Measurements from ENCODE around the gene CTBP1. TPM values are rescaled to one million over a fixed set of nuclear protein-coding genes. Genes with fewer than 3 reads are reported as not detected.

Gene CTBP1
- total and polyA plus RNA-seq, 2 experiments from 2014 or later = 74.0 to 192 TPM

DNA sequence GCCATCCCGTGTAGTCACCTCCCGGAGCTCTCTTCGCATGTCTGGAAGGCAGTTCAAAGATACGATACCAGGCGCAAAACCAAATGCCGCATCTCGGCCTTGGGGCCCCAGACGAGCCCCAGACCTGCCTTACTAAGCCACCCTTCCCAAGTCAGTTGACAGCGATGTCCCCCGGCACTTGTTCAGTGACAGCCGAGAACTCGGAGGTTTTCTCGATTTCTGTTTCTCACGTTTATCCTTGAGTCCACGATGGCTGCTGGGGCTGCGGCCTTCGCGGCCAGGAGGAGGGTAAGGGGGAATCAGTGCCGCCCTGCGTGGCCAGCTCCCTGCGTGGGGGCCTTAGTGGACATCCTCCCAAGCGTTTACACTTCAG, 48.1 kb upstream of the CTBP1 start (continued):
- TF ChIP-seq, protein P1, sequence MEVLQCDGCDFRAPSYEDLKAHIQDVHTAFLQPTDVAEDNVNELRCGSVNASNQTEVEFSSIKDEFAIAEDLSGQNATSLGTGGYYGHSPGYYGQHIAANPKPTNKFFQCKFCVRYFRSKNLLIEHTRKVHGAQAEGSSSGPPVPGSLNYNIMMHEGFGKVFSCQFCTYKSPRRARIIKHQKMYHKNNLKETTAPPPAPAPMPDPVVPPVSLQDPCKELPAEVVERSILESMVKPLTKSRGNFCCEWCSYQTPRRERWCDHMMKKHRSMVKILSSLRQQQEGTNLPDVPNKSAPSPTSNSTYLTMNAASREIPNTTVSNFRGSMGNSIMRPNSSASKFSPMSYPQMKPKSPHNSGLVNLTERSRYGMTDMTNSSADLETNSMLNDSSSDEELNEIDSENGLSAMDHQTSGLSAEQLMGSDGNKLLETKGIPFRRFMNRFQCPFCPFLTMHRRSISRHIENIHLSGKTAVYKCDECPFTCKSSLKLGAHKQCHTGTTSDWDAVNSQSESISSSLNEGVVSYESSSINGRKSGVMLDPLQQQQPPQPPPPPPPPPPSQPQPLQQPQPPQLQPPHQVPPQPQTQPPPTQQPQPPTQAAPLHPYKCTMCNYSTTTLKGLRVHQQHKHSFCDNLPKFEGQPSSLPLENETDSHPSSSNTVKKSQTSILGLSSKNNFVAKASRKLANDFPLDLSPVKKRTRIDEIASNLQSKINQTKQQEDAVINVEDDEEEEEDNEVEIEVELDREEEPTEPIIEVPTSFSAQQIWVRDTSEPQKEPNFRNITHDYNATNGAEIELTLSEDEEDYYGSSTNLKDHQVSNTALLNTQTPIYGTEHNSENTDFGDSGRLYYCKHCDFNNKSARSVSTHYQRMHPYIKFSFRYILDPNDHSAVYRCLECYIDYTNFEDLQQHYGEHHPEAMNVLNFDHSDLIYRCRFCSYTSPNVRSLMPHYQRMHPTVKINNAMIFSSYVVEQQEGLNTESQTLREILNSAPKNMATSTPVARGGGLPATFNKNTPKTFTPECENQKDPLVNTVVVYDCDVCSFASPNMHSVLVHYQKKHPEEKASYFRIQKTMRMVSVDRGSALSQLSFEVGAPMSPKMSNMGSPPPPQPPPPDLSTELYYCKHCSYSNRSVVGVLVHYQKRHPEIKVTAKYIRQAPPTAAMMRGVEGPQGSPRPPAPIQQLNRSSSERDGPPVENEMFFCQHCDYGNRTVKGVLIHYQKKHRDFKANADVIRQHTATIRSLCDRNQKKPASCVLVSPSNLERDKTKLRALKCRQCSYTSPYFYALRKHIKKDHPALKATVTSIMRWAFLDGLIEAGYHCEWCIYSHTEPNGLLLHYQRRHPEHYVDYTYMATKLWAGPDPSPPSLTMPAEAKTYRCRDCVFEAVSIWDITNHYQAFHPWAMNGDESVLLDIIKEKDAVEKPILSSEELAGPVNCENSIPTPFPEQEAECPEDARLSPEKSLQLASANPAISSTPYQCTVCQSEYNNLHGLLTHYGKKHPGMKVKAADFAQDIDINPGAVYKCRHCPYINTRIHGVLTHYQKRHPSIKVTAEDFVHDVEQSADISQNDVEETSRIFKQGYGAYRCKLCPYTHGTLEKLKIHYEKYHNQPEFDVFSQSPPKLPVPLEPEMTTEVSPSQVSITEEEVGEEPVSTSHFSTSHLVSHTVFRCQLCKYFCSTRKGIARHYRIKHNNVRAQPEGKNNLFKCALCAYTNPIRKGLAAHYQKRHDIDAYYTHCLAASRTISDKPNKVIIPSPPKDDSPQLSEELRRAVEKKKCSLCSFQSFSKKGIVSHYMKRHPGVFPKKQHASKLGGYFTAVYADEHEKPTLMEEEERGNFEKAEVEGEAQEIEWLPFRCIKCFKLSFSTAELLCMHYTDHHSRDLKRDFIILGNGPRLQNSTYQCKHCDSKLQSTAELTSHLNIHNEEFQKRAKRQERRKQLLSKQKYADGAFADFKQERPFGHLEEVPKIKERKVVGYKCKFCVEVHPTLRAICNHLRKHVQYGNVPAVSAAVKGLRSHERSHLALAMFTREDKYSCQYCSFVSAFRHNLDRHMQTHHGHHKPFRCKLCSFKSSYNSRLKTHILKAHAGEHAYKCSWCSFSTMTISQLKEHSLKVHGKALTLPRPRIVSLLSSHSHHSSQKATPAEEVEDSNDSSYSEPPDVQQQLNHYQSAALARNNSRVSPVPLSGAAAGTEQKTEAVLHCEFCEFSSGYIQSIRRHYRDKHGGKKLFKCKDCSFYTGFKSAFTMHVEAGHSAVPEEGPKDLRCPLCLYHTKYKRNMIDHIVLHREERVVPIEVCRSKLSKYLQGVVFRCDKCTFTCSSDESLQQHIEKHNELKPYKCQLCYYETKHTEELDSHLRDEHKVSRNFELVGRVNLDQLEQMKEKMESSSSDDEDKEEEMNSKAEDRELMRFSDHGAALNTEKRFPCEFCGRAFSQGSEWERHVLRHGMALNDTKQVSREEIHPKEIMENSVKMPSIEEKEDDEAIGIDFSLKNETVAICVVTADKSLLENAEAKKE (CRISPR knock-in tag; IDR thresholded peaks at IDR 0.05) = no peak

DNA sequence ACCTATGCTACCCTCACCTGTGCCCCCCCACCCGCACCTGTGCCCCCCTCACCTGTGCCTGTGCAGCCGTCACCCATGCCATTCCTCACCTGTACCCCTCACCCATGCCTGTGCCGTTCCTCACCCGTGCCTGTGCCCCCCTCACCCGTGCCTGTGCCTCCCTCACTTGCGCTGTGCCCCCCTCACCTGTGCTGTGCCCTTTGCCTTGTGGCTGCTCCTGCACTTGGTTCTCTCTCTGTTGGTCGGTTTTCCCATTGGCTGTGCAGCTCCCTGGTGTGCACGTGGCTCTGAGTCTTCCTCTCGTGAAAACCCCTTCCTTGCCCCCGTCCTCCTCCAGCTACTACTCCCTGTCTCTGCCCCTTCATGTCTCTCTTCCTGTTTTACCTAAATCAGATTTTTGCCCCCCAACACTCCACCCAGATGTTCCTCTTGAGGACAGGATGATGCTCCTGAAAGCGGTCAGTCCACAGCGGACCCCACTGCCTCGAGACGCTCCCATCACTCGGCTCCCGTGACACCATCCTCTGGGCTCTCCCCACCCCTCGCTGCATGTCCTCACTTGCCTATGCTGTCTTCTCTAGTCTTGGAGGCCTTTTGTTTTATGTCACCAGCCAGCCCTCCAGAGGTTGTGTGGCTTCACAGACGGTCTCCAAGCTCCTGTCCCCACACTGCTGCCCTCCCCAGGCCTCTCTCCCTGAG, 47.5 kb upstream of the CTBP1 start:
- Mint-ChIP-seq H3K36me3 (ENCODE audit: low read depth) (peaks cover 32% of the 10 kb centered on the region), H3K9me3 (no peaks in the 10 kb centered on the region), H3K4me3 (no peak overlapping the region; the same call in 2 of the 3 replicates), H3K27ac (peak overlapping the region; percentile 79; the same call in 1 of the 2 replicates), H3K27me3 (ENCODE audit: insufficient read depth, low read depth, poor library complexity) (peaks cover 13% of the 10 kb centered on the region), H3K4me1 (peaks cover 47% of the 10 kb centered on the region)
- DNase-seq (ENCODE audit: low spot score) (no peak), ATAC-seq (no peak)
- Histone ChIP-seq H3K4me1 (ENCODE audit: insufficient read depth) (peaks cover 15% of the 10 kb centered on the region), H3K9me2 (ENCODE audit: insufficient read depth) (no peaks in the 10 kb centered on the region), H3K27me3 (ENCODE audit: insufficient read depth) (no peaks in the 10 kb centered on the region), H3K4me3 (no peak overlapping the region), H3K4me2 (no peak overlapping the region), H3K36me3 (ENCODE audit: insufficient read depth) (no peaks in the 10 kb centered on the region), H3F3A (replicated peaks; ENCODE audit: low read depth) (no peaks in the 10 kb centered on the region), H3K27ac (ENCODE audit: low read depth) (no peak overlapping the region), H3K79me2 (replicated peaks; ENCODE audit: insufficient read depth) (peaks cover 92% of the 10 kb centered on the region), H4K20me1 (replicated peaks; ENCODE audit: insufficient read depth) (peaks cover 40% of the 10 kb centered on the region), H2AFZ (no peak overlapping the region)
- TF ChIP-seq CREB1 (CRISPR knock-in tag; IDR thresholded peaks at IDR 0.05; ENCODE audit: low read depth) (no peak), POLR2AphosphoS5 (IDR thresholded peaks at IDR 0.05; ENCODE audit: low read depth) (no peak), ZNF331 (CRISPR knock-in tag; IDR thresholded peaks at IDR 0.05; ENCODE audit: low read depth) (no peak), ZNF114 (CRISPR knock-in tag; IDR thresholded peaks at IDR 0.05) (no peak), EZH2phosphoT487 (IDR thresholded peaks at IDR 0.05; ENCODE audit: unreplicated experiment) (no peak)
- TF ChIP-seq, protein P2, sequence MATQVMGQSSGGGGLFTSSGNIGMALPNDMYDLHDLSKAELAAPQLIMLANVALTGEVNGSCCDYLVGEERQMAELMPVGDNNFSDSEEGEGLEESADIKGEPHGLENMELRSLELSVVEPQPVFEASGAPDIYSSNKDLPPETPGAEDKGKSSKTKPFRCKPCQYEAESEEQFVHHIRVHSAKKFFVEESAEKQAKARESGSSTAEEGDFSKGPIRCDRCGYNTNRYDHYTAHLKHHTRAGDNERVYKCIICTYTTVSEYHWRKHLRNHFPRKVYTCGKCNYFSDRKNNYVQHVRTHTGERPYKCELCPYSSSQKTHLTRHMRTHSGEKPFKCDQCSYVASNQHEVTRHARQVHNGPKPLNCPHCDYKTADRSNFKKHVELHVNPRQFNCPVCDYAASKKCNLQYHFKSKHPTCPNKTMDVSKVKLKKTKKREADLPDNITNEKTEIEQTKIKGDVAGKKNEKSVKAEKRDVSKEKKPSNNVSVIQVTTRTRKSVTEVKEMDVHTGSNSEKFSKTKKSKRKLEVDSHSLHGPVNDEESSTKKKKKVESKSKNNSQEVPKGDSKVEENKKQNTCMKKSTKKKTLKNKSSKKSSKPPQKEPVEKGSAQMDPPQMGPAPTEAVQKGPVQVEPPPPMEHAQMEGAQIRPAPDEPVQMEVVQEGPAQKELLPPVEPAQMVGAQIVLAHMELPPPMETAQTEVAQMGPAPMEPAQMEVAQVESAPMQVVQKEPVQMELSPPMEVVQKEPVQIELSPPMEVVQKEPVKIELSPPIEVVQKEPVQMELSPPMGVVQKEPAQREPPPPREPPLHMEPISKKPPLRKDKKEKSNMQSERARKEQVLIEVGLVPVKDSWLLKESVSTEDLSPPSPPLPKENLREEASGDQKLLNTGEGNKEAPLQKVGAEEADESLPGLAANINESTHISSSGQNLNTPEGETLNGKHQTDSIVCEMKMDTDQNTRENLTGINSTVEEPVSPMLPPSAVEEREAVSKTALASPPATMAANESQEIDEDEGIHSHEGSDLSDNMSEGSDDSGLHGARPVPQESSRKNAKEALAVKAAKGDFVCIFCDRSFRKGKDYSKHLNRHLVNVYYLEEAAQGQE (IDR thresholded peaks at IDR 0.05; ENCODE audit: unreplicated experiment) = no peak
- TF ChIP-seq, protein P3, sequence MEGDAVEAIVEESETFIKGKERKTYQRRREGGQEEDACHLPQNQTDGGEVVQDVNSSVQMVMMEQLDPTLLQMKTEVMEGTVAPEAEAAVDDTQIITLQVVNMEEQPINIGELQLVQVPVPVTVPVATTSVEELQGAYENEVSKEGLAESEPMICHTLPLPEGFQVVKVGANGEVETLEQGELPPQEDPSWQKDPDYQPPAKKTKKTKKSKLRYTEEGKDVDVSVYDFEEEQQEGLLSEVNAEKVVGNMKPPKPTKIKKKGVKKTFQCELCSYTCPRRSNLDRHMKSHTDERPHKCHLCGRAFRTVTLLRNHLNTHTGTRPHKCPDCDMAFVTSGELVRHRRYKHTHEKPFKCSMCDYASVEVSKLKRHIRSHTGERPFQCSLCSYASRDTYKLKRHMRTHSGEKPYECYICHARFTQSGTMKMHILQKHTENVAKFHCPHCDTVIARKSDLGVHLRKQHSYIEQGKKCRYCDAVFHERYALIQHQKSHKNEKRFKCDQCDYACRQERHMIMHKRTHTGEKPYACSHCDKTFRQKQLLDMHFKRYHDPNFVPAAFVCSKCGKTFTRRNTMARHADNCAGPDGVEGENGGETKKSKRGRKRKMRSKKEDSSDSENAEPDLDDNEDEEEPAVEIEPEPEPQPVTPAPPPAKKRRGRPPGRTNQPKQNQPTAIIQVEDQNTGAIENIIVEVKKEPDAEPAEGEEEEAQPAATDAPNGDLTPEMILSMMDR (conservative IDR thresholded peaks at IDR 0.05; ENCODE audit: low read depth in 2 of 2) = no peak
- TF ChIP-seq, protein P4, sequence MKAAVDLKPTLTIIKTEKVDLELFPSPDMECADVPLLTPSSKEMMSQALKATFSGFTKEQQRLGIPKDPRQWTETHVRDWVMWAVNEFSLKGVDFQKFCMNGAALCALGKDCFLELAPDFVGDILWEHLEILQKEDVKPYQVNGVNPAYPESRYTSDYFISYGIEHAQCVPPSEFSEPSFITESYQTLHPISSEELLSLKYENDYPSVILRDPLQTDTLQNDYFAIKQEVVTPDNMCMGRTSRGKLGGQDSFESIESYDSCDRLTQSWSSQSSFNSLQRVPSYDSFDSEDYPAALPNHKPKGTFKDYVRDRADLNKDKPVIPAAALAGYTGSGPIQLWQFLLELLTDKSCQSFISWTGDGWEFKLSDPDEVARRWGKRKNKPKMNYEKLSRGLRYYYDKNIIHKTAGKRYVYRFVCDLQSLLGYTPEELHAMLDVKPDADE (IDR thresholded peaks at IDR 0.05) = no peak

All from GM23338 (cell line).